Hematopoietic multipotent progenitor cell treated with erythropoietin and hydrocortisone succinate and interleukin-3 and kit ligand, for 15 days (in vitro differentiated cells): ENCODE results near the gene RPS23.
"Not testable (repeated sequence)": the region's sequence is repeated elsewhere in the genome, so short reads cannot be mapped to it uniquely, and the experiment has no call there.

ENCODE experiments used
- DNase-seq: peaks from one replicate; pipeline ENCODE4 v3.0.0-alpha.2; 2015; ENCODE audit warnings: low spot score

The RPS23 gene

GRCh38 chr5:82290005-82290404 lies 11.9 kb upstream of the RPS23 start:
- no peak for DNase-seq

GRCh38 chr5:82287625-82288024 lies 9.5 kb upstream of the RPS23 start:
- no peak for DNase-seq

GRCh38 chr5:82285206-82285605 lies 7.1 kb upstream of the RPS23 start:
- no peak for DNase-seq

DNA sequence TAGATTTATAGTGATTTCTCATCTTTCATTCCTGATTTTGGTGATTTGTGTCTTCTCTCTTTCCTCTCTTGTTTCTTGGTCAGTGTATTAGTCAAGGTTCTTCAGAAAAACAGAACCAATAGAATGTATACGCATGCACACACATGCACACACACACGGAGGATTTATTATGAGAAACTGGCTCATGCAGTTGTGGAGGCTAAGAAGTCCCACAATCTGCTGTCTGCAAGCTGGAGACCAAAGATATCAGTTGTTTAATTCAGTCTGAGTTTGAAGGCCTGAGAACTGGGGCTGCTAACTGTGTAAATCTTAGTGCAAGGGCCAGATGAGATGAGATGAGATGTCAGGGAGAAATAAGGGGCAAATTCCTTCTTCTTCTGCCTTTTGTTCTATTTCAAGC lies 5.7 kb upstream of the RPS23 start:
- DNase-seq: no peak

GRCh38 chr5:82278711-82279370 lies 687 bp upstream of the RPS23 start:
- no peak for DNase-seq

- peak; percentile 30 for DNase-seq
Observed at GRCh38 chr5:82277613-82277986, 554 bp downstream of the RPS23 start.

DNA sequence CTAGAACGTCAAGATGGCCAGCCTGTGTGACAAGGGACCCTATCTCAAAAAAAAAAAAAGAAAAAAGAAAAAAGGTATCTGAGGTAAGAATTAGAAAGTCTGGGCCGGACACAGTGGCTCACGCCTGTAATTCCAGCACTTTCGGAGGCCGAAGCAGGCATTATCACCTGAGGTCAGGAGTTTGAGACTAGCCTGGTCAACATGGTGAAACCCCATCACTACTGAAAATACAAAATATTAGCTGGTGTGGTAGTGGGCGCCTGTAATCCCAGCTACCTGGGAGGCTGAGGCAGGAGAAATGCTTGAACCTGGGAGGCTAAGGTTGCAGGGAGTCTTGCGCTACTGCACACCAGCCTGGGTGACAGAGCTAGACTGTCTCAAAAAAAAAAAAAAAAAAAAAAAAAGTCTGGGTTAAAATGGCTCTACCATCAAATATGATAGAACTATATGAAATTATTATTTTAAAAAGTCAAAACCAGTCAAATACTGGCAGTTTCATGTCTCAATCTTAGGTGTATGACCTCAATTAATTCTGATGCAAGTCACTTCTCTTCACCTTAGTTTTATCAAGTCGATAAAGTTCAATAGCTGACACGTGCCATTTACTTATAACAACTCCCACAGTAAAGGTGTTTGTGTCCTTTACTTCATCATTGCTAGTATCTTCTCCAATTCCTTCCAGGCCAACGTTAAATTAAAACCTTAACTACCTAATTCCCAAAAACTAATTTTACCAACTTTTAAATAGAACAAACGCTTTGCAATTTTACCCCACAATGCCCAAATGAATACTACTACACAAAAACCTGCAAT lies 1.1 kb downstream of the RPS23 start:
- no peak for DNase-seq

DNA sequence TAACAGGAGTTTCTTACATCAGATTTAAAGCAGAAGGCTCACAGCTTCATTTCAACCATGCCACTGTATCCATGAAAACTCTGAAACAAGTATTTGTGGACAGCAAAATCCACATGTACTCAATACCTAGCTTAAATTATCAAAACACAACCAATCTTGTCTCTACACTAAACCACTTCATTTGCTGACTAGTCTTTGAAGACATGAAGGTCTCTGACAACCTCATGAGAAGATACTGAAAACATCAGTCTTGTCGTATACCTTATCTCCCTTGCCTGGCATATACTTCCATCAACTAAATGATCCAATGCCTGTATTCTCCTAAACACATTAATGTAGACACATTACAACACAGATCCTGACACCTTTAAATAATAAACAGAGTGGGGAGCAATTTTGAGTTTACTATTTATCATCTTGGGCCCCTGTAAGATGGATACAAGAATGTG lies 2.9 kb downstream of the RPS23 start:
- no peak for DNase-seq

DNA sequence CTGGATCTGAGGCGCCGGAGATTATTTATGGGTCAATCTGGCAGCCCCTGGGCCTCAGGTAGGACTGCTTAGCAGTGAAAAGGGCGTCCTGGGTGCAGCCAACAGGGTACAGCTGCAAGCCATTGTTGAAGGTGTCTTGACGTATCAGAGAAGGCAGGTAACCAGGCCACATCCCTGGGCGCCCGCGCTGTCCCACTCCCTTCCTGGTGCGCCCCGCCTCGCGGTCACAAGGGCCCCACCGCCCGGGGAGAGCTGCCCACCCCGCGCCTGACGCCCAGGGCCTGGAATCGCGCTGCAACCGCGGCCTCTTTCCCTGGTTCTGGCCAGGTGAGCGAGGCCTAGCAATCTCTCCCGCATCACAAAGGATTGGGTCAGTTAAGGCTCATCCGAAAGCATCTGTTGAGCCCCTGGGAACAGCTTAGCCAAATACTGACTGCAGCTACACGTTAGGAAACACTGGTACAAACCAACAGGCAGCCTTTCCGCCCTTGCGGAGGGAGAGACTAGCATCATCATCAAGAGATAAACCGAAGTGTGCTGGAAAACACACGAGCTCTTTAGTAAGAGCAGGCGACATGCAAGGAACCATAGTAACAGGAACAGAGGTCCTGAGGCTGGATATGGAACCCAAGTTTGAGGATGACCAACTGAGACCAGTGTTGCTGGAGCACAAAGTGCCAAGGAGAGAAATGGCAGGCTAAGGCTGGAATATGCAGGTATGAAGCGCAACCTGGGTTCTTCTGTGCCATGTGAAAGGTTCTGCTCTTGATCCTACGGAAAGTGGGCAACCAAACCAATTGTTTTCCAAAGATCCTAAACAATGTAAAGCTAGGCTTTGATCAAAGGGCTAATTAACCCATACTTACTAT lies 3.6 kb downstream of the RPS23 start:
- DNase-seq: no peak

DNA sequence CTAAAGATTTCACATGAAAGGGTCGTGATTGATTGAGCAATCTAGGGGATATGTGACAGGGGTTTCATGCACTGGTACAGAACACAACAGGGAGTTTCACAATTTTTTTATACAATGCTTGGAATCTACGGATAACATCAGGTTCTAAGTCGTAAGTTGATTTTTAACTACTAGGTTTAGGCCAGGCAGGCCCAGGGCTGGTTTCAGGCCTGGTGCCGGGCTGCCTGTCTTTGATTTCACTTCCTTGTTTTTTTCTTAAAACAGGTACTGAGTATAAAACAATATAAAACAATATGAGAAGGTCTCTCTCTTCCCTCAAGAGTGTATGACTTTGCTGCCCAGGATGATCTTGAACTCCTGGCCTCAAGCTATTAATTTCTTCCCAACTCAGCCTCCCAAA lies 4.7 kb downstream of the RPS23 start:
- not testable (repeated sequence) for DNase-seq

DNA sequence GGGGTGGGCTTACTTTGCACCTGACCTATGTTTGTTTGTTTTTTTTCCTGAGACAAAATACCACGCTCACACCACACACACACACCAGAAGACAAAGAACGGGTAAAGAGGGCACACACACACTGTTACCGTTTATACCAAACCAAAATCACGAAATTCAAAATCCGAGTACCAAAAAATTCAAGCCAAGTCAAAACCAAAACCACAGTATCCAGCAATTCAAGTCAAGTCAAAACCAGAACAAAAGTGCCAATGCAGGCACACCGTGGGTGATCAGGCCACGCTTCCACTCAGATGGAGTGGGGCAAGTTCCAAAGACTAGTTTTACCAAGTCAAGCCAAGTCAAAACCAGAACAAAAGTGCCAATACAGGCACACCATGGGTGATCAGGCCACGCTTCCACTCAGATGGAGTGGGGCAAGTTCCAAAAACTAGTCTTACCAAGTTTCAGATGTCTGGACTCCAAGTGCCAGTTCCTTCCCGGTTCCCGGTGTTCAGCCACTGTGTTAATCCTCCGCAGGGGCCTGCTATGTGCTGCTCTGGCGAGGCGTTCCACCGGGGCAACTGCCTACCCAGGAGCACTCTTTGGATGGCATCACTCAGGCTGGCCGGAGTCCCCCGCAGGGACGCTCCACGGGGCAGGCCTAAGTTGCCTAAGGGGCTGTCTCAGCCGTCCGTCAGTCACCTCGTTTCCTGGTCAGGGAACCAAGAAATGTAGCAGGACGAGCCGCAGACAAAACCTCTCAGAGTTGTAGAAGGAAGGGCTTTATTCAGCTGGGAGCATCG lies 5.4 kb downstream of the RPS23 start:
- DNase-seq: not testable (repeated sequence)

DNA sequence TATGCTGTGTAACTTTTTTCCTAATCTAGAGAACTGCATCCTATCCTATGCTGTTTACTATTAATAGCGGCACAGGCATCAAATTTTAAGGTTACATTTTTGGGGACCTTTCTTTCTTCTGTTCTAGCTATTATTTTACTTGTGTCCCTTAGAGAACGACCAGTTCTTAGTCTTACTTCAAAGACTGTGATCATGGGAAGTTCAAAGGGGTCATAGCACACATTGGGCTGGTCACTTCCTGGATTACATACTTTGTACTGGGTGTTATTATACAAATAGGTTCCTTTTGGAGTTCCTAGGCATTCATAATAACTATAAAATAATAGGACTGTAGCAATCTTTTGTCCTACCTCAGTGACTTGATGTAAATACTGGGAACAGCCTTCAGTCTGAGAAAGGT lies 8.8 kb downstream of the RPS23 start:
- DNase-seq: not testable (repeated sequence)

DNA sequence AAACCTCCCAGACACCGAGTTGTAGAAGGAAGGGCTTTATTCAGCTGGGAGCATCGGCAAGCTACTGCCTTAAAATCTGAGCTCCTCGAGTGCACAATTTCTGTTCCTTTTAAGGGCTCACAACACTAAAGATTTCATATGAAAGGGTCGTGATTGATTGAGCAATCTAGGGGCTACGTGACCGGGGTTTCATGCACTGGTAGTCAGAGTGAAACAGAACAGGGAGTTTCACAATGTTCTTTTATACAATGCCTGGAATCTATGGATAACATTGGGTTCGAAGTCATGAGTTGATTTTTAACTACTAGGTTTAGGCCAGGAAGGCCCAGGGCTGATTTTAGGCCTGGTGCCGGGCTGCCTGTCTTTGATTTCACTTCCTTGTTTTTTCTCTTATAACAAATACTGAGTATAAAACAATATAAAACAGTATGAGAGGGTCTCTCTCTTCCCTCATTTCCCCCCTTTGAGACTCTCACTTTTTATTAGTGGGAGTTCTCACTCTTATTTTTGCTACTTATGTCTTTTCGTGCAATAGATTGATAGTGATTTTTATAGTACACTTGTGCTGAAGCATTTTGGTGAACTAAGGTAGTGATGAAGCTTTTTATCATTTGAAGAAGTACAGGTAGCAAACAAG lies 10.7 kb downstream of the RPS23 start:
- DNase-seq: not testable (repeated sequence)

GRCh38 chr5:82265047-82265446 lies 13.1 kb downstream of the RPS23 start:
- no peak for DNase-seq

DNA sequence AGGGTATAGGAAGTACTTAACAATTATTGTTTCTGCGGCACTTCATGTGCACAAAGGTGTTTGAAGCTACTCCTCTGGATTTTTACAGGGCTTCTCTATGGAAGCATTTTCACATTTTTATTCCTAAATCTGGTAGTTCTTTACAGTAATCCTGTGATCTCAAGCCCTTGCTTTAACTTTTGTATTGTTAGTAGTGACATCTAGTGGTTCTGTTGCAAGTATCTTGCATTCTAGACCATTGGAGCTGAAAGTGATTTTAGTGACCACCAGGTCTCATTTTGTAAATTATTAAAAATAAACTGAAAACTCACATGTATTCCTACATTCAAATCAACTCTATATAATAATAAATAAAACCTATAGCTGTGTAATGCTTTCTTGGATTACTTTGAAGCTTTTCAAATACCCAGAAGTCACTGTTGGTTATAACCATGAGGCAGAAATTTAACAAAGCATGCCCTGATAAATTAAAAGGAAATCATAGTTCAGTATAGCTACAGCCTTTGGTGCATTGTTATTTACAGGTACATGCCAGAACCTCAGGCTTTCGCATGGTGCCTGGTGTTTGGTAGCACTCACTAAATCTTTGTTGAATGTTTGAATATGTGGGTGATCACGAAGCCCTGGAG lies 18.9 kb downstream of the RPS23 start:
- no peak for DNase-seq

- DNase-seq: no peak
Observed at GRCh38 chr5:82257729-82258128, 20.4 kb downstream of the RPS23 start.

DNA sequence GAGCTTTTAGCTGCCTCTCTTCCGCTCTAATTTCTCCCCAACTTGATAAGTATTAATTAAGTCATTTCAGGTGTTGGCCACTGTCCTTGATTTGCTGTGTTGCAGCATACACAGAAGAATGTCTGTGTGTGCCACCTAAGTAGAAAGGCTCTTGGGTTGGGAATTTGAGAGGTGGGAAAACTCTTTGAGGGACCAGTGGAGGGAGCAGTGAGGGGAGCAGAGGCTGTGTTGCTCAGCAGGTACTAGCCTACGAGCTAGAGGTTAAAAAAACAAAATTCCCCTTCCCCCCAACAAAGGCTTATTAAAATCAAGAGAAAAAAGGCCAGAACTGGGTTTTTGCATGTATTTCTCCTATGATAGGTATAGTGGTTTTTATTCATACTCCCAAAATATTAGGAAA lies 20.9 kb downstream of the RPS23 start:
- DNase-seq: no peak

DNA sequence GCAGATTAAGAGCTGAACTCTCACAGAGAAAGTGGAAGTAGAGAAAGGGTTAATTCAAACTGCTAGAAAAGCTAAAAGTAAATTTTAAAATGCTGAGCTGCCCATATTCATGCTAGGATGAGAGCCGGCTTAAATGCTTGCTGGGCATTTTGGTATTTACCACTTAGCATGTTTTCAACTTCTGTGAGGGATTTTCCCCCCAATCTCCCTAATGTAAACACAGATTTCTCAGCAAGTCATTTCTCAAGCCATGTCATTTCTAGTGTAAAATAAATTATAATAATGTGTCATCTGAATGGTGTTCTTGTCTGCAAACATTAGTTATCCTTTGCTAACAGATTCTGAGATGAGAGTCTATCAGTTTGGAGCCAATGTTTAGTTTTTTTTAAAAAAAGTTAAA lies 22.3 kb downstream of the RPS23 start:
- DNase-seq: no peak

DNA sequence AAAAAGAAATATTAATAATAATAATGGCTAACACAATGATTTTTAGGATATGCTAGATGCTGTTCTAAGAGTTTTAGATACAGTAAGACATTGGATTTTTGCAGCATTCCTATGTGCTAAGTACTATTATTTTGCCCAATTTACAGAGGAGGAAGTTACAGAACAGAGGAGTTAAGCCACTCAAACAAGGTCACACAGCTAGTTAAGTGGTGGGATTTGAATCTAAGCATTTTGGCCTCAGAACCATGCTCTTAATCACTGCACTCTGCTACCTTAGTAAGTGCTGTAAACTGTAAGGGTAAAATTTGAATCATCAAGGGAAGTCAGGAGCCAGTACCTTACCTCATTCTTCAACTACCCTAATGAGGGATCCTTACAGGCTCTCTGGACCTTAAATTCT lies 25.4 kb downstream of the RPS23 start:
- no peak for DNase-seq

GRCh38 chr5:82246960-82247574 lies 31.1 kb downstream of the RPS23 start:
- DNase-seq: no peak
